ENCODE measurements around the gene PPP1R1B.

Gene PPP1R1B

DNA sequence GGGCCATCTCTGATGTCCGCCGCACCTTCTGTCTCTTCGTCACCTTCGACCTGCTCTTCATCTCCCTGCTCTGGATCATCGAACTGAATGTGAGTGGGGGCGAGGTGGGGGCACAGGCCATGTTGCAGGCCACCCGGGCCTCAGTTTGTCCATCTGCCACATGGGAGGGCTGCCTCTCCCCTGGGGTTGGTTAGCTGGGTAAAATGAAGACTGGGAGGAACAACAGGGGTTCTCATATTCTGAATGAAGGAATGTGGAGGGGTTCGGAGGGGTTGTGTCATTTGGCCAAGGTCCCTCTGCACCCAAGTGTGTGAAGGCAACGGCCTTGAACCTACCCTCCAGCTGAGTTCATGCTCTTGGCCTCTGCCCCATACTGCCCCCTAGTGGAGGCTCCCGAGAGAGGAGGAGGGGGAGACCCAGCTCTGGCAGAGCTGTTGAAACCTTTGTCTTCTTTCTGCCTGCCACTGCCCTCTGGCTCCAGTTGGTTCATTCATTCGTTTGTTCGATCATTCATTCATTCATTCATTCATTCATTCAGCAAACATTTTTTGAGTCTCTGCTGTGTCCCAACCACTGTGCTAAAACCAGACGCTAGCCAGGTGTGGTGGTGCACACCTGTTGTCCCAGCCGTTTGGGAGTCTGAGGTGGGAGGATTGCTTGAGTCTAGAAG lies 27.0 kb downstream of the PPP1R1B start:
- peak; percentile 50 to 54 for DNase-seq (ENCODE audit: low read depth in 2 of 2)

DNA sequence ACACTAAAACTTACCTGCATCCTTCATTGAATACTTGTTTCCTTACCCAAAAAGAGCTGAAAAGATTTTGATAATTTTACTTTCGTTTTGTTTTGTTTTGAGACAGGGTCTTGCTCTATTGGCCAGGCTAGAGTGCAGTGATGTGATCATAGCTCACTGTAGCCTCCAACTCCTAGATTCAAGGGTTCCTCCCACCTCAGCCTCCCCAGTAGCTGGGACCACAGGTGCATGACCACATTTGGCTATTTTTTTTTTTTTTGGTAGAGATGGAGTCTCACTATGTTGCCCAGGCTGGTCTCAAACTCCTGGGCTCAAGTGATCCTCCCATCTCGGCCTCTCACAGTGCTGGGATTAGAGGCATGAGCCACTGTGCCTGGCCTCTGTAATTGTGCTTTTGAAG lies 28.4 kb downstream of the PPP1R1B start:
- DNase-seq (ENCODE audit: low read depth in 2 of 2), result no peak

DNA sequence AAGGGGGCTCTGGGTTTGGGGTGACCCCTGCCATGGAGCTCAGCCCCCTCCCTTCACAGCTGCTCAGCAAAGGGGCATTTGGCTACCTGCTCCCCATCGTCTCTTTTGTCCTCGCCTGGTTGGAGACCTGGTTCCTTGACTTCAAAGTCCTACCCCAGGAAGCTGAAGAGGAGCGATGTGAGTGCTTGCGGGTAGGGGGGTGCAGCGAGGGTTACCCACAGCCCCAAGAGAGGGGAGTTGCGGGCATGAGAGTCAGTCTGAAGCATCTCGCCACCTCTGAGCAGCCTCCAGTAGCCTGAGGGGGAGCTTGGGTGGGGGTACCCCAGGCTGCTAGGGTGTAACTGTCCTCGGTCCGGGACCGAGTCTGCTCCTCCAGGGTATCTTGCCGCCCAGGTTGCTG lies 31.6 kb downstream of the PPP1R1B start:
- DNase-seq (ENCODE audit: low read depth in 2 of 2), result no peak

DNA sequence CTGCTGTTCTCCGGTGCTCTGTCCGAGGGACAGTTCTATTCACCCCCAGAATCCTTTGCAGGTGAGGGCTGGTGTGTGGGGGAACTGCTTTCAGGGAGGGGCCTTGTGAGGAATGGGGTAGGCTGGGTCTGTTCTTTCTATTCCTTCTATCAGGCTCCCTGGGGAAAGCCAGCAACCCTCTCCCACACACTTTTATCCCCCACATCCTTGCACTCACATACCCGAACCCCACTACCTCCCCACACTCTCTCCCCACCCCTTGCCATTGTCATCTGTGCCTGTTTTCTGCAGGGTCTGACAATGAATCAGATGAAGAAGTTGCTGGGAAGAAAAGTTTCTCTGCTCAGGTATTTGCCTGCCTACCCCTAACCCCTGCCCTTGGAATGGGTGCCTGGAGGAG lies 32.0 kb downstream of the PPP1R1B start:
- DNase-seq (ENCODE audit: low read depth in 2 of 2), result no peak

DNA sequence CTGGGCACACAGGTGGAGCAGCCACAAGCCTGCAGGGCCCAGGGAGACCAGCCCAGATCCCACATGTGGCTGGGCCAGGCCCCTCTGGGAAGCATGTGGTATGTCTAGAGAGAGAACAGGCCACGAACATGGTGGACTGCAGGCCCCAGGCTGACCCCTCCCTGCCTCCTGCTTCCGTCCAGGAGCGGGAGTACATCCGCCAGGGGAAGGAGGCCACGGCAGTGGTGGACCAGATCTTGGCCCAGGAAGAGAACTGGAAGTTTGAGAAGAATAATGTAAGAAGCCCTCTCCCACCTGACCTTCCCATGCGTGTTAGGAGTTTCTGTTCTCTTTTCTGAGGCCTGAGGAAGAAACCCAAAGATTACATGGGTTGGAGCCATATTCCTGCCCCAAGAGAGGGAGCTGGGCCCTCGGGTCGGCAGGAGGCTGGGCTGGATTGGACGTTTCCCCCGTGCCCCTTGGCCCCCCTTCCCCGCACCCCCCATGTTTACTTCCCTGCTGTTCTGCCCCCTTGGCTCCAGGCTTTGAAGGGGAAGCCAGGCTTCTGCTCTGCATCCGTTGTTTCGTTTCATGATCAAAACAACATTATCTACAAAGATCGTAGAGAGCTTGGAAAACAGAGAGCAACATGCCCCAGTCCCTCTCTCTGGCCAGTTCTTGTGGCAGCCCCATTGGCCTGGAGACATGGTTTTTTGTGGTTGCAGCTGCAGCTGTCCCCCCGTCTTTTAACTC lies 32.7 kb downstream of the PPP1R1B start:
- DNase-seq (ENCODE audit: low read depth in 2 of 2), result no peak

- DNase-seq (ENCODE audit: low read depth in 2 of 2), result no peak
Observed at GRCh38 chr17:39660011-39660360, 33.2 kb downstream of the PPP1R1B start.

GRCh38 chr17:39660397-39661385 lies 33.9 kb downstream of the PPP1R1B start:
- no peak for DNase-seq (ENCODE audit: low read depth in 2 of 2)

GRCh38 chr17:39661744-39662541 lies 35.2 kb downstream of the PPP1R1B start:
- DNase-seq (ENCODE audit: low read depth in 2 of 2), result no peak

DNA sequence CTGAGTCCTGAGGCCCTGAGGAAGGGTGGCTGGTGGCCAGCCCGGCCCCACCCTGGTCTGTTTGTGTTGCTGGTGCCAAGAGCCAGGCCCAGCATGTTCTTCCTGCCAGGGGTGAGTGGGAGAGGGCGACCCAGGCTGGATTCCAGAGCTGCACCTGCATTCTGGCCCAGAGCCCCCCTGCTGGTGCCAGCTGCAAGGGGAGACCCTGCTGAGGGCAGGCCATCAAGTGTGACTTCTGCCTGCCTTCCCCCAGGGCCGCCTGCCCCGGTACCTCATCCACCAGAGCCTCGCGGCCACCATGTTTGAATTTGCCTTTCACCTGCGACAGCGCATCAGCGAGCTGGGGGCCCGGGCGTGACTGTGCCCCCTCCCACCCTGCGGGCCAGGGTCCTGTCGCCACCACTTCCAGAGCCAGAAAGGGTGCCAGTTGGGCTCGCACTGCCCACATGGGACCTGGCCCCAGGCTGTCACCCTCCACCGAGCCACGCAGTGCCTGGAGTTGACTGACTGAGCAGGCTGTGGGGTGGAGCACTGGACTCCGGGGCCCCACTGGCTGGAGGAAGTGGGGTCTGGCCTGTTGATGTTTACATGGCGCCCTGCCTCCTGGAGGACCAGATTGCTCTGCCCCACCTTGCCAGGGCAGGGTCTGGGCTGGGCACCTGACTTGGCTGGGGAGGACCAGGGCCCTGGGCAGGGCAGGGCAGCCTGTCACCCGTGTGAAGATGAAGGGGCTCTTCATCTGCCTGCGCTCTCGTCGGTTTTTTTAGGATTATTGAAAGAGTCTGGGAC lies 36.0 kb downstream of the PPP1R1B start:
- no peak for DNase-seq (ENCODE audit: low read depth in 2 of 2)

GRCh38 chr17:39663340-39663687 lies 36.6 kb downstream of the PPP1R1B start:
- no peak for DNase-seq (ENCODE audit: low read depth in 2 of 2)

- DNase-seq (ENCODE audit: low read depth in 2 of 2), result no peak
Observed at GRCh38 chr17:39663688-39664580, 37.2 kb downstream of the PPP1R1B start.

DNA sequence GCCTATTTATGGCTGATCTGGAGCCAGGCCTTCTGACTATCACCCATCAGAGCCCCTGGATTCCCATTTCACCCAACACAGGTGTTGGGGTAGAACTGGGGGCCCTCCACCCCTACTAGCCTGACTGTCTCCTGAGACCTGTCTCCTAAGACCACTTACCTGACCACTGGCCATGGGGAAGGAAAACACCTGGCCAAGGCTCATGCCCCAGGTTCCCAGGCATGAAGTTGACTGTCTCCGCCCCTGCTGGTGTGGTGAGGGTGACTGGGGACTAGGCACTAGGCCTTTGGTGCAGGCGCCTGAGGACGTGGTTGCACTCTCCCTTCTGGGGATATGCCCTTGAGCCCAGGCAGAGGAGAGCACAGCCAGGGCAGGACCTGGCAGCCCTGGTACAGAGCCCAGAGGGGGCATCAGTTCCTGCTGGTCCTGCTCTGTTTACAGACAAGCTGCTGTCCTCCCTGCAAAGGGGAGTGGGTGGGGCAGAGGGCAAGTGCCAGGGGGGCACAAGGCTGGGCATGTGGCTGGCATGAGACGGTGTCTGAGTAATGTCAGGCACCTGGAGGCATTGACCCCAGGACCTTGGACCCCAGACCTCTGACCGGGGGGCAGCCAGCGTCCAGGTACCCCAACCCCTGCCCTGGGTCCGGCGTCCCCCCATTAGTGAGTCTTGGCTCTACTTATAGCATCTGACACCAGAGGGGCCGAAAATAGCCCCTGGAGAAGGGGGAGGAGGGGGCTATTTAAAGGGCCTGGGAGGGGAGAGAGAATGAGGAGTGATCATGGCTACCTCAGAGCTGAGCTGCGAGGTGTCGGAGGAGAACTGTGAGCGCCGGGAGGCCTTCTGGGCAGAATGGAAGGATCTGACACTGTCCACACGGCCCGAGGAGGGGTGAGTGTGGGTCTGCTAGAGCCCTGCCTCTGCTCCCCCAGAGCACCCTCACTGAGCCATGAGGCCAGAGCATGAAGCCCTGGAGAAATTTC lies 38.1 kb downstream of the PPP1R1B start, which contains the start of gene TCAP:
Gene TCAP (plus strand): TSS at position 769 of the 981 bp plus-strand sequence. CDS start 11 bp downstream, at position 780.
- DNase-seq (ENCODE audit: low read depth in 2 of 2), result no peak

DNA sequence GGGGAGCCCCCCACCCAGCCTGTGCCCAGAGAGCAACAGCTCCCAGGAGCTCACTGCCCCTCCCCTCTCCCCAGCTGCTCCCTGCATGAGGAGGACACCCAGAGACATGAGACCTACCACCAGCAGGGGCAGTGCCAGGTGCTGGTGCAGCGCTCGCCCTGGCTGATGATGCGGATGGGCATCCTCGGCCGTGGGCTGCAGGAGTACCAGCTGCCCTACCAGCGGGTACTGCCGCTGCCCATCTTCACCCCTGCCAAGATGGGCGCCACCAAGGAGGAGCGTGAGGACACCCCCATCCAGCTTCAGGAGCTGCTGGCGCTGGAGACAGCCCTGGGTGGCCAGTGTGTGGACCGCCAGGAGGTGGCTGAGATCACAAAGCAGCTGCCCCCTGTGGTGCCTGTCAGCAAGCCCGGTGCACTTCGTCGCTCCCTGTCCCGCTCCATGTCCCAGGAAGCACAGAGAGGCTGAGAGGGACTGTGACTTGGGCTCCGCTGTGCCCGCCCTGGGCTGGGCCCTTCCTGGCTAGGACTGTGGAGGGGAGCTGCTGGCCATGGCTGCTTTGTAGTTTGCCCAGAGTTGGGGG lies 39.0 kb downstream of the PPP1R1B start:
- DNase-seq (ENCODE audit: low read depth in 2 of 2), result no peak

GRCh38 chr17:39666231-39666600 lies 39.5 kb downstream of the PPP1R1B start:
- no peak for DNase-seq (ENCODE audit: low read depth in 2 of 2)

DNA sequence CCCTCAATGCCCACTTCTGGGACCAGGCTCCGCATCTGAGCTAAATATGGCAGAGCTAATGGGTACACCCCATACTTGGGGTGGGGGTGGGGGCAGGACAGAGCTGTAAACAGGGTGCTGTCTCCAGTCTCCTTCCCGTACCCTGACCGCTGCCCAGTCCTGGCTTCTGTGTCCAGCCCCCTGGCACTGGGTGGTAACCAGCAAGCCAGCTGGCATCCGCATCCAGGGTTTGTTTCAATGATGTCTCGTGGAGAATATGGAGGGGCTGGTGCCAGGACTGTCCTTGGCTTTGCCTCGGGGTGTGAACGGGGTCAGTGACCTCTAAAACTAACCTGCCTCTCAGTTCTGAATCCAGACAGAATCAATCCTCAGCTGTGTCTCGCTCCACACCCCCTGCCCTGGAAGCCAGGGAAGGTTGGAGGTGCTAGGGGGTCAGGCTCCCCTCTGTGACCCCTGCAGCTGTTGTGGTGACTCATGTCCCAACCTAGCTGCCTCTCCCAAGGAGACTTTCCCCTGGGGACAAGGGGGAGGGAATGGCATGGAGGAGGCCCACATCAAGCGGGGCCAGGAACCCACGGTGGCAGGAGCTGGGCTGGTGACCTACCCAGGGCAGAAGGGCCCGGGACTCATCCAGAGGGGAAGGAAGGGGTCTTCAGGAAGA lies 40.0 kb downstream of the PPP1R1B start:
- DNase-seq (ENCODE audit: low read depth in 2 of 2), result no peak

DNA sequence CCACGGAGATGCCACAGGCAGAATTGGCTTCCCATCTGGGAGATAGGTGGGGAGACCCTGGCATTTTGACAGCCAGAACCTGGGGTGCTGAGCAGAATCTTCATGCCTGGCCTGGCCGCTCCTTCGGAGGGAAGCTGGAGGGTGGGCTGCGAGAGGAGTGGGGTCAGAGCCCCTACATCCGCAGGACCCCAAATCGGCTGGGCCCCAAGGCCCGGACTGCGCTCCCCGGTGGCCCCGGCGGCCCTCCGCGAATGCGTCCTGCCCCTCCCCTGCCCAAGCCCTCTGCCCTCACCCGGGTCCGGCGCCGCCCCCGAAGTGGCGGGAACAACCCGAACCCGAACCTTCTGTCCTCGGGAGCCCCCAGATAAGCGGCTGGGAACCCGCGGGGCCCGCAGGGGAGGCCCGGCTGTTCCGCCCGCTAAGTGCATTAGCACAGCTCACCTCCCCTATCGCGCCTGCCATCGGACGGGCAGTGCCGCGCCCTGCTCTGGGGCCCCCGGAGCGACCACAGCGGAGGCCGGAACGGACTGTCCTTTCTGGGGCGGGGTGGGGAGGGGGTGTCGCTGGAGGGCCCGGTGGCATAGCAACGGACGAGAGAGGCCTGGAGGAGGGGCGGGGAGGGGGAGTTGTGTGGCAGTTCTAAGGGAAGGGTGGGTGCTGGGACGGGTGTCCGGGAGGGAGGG lies 40.7 kb downstream of the PPP1R1B start:
- DNase-seq (ENCODE audit: low read depth in 2 of 2), result no peak

All from stimulated activated CD8-positive, alpha-beta memory T cell treated with anti-CD3 and anti-CD28 coated beads, Interleukin-15, amount 100 ng/mL, for 48 hours (primary cell).